Measurements from ENCODE around the gene SDHB.
A peak's percentile ranks its signal among the peaks of the same experiment; 100 is the strongest.

Gene SDHB

GRCh38 chr1:17053685-17054410 lies at the start of gene SDHB:
TSS of gene SDHB (minus strand) at chr1:17054032. CDS start at chr1:17054019, 13 bp downstream.
- Histone ChIP-seq H3K4me3 (ENCODE audit: low read length in 2 of 2) (peak within 1 kb of the TSS; percentile 99 to 100), H3K9me3 (ENCODE audit: control insufficient read depth in 2 of 2, low read length in 2 of 2) (no peaks in the 10 kb centered on the region), H3K4me1 (ENCODE audit: control insufficient read depth in 2 of 2, insufficient read depth in 2 of 2, low read length in 2 of 2) (peaks cover 4 to 16% of the 10 kb centered on the region in 2 donors), H3K9ac (ENCODE audit: low read depth in 1 of 2, low read length in 2 of 2) (peak within 1 kb of the TSS; percentile 97 to 99), H3K27me3 (ENCODE audit: control insufficient read depth in 2 of 2, insufficient read depth in 2 of 2, low read length in 2 of 2) (no peaks in the 10 kb centered on the region), H3K27ac (ENCODE audit: low read depth in 2 of 2, low read length in 2 of 2) (peak within 1 kb of the TSS; percentile 89 to 91), H3K36me3 (ENCODE audit: control insufficient read depth in 2 of 2, insufficient read depth in 2 of 2, low read length in 2 of 2) (peaks cover 7 to 12% of the 10 kb centered on the region in 2 donors)

GRCh38 chr1:17102232-17102631 lies 48.4 kb upstream of the SDHB start:
- Histone ChIP-seq H3K36me3 (ENCODE audit: control insufficient read depth in 2 of 2, insufficient read depth in 2 of 2, low read length in 2 of 2) (peaks cover 31 to 33% of the 10 kb centered on the region in 2 donors), H3K4me1 (ENCODE audit: control insufficient read depth in 2 of 2, insufficient read depth in 2 of 2, low read length in 2 of 2) (peaks cover 6 to 8% of the 10 kb centered on the region in 2 donors), H3K9ac (ENCODE audit: low read depth in 1 of 2, low read length in 2 of 2) (no peak overlapping the region), H3K27ac (ENCODE audit: low read depth in 2 of 2, low read length in 2 of 2) (no peak overlapping the region), H3K9me3 (ENCODE audit: control insufficient read depth in 2 of 2, low read length in 2 of 2) (no peaks in the 10 kb centered on the region), H3K27me3 (ENCODE audit: control insufficient read depth in 2 of 2, insufficient read depth in 2 of 2, low read length in 2 of 2) (no peaks in the 10 kb centered on the region), H3K4me3 (ENCODE audit: low read length in 2 of 2) (no peak overlapping the region)

GRCh38 chr1:17101261-17101660 lies 47.4 kb upstream of the SDHB start:
- H3K4me1 ChIP-seq (ENCODE audit: control insufficient read depth in 2 of 2, insufficient read depth in 2 of 2, low read length in 2 of 2): peaks cover 3 to 8% of the 10 kb centered on the region in 2 donors
- H3K27me3 ChIP-seq (ENCODE audit: control insufficient read depth in 2 of 2, insufficient read depth in 2 of 2, low read length in 2 of 2): no peaks in the 10 kb centered on the region
- H3K27ac ChIP-seq (ENCODE audit: low read depth in 2 of 2, low read length in 2 of 2): no peak overlapping the region
- H3K36me3 ChIP-seq (ENCODE audit: control insufficient read depth in 2 of 2, insufficient read depth in 2 of 2, low read length in 2 of 2): peaks cover 40 to 43% of the 10 kb centered on the region in 2 donors
- H3K9ac ChIP-seq (ENCODE audit: low read depth in 1 of 2, low read length in 2 of 2): no peak overlapping the region
- no peak overlapping the region for H3K4me3 ChIP-seq (ENCODE audit: low read length in 2 of 2)
- no peaks in the 10 kb centered on the region for H3K9me3 ChIP-seq (ENCODE audit: control insufficient read depth in 2 of 2, low read length in 2 of 2)

- Histone ChIP-seq H3K27ac (ENCODE audit: low read depth in 2 of 2, low read length in 2 of 2) (no peak overlapping the region), H3K4me1 (ENCODE audit: control insufficient read depth in 2 of 2, insufficient read depth in 2 of 2, low read length in 2 of 2) (peaks cover 3 to 8% of the 10 kb centered on the region in 2 donors), H3K27me3 (ENCODE audit: control insufficient read depth in 2 of 2, insufficient read depth in 2 of 2, low read length in 2 of 2) (no peaks in the 10 kb centered on the region), H3K9me3 (ENCODE audit: control insufficient read depth in 2 of 2, low read length in 2 of 2) (no peaks in the 10 kb centered on the region), H3K36me3 (ENCODE audit: control insufficient read depth in 2 of 2, insufficient read depth in 2 of 2, low read length in 2 of 2) (peaks cover 47 to 49% of the 10 kb centered on the region in 2 donors), H3K4me3 (ENCODE audit: low read length in 2 of 2) (no peak overlapping the region), H3K9ac (ENCODE audit: low read depth in 1 of 2, low read length in 2 of 2) (no peak overlapping the region)
Observed at GRCh38 chr1:17099616-17100340, 45.9 kb upstream of the SDHB start.

- Histone ChIP-seq H3K9ac (ENCODE audit: low read depth in 1 of 2, low read length in 2 of 2) (no peak overlapping the region), H3K27me3 (ENCODE audit: control insufficient read depth in 2 of 2, insufficient read depth in 2 of 2, low read length in 2 of 2) (no peaks in the 10 kb centered on the region), H3K27ac (ENCODE audit: low read depth in 2 of 2, low read length in 2 of 2) (peak overlapping the region in 1 of 2 donors; percentile 27), H3K9me3 (ENCODE audit: control insufficient read depth in 2 of 2, low read length in 2 of 2) (no peaks in the 10 kb centered on the region), H3K36me3 (ENCODE audit: control insufficient read depth in 2 of 2, insufficient read depth in 2 of 2, low read length in 2 of 2) (peaks cover 55 to 59% of the 10 kb centered on the region in 2 donors), H3K4me3 (ENCODE audit: low read length in 2 of 2) (no peak overlapping the region), H3K4me1 (ENCODE audit: control insufficient read depth in 2 of 2, insufficient read depth in 2 of 2, low read length in 2 of 2) (peaks cover 3 to 8% of the 10 kb centered on the region in 2 donors)
Observed at GRCh38 chr1:17098446-17099317, 44.9 kb upstream of the SDHB start.

GRCh38 chr1:17097787-17098186 lies 44.0 kb upstream of the SDHB start:
- no peaks in the 10 kb centered on the region for H3K27me3 ChIP-seq (ENCODE audit: control insufficient read depth in 2 of 2, insufficient read depth in 2 of 2, low read length in 2 of 2)
- no peak overlapping the region for H3K27ac ChIP-seq (ENCODE audit: low read depth in 2 of 2, low read length in 2 of 2)
- H3K4me1 ChIP-seq (ENCODE audit: control insufficient read depth in 2 of 2, insufficient read depth in 2 of 2, low read length in 2 of 2): peaks cover 3 to 8% of the 10 kb centered on the region in 2 donors
- H3K36me3 ChIP-seq (ENCODE audit: control insufficient read depth in 2 of 2, insufficient read depth in 2 of 2, low read length in 2 of 2): peaks cover 53 to 56% of the 10 kb centered on the region in 2 donors
- no peaks in the 10 kb centered on the region for H3K9me3 ChIP-seq (ENCODE audit: control insufficient read depth in 2 of 2, low read length in 2 of 2)
- no peak overlapping the region for H3K9ac ChIP-seq (ENCODE audit: low read depth in 1 of 2, low read length in 2 of 2)
- H3K4me3 ChIP-seq (ENCODE audit: low read length in 2 of 2): no peak overlapping the region

- H3K4me1 ChIP-seq (ENCODE audit: control insufficient read depth in 2 of 2, insufficient read depth in 2 of 2, low read length in 2 of 2): peaks cover 3 to 8% of the 10 kb centered on the region in 2 donors
- H3K9ac ChIP-seq (ENCODE audit: low read depth in 1 of 2, low read length in 2 of 2): no peak overlapping the region
- peaks cover 52 to 53% of the 10 kb centered on the region in 2 donors for H3K36me3 ChIP-seq (ENCODE audit: control insufficient read depth in 2 of 2, insufficient read depth in 2 of 2, low read length in 2 of 2)
Observed at GRCh38 chr1:17097147-17097546, 43.3 kb upstream of the SDHB start.

GRCh38 chr1:17096584-17096983 lies 42.8 kb upstream of the SDHB start:
- no peaks in the 10 kb centered on the region for H3K9me3 ChIP-seq (ENCODE audit: control insufficient read depth in 2 of 2, low read length in 2 of 2)
- H3K4me3 ChIP-seq (ENCODE audit: low read length in 2 of 2): no peak overlapping the region
- no peaks in the 10 kb centered on the region for H3K27me3 ChIP-seq (ENCODE audit: control insufficient read depth in 2 of 2, insufficient read depth in 2 of 2, low read length in 2 of 2)
- H3K36me3 ChIP-seq (ENCODE audit: control insufficient read depth in 2 of 2, insufficient read depth in 2 of 2, low read length in 2 of 2): peaks cover 53 to 54% of the 10 kb centered on the region in 2 donors
- no peak overlapping the region for H3K27ac ChIP-seq (ENCODE audit: low read depth in 2 of 2, low read length in 2 of 2)
- H3K4me1 ChIP-seq (ENCODE audit: control insufficient read depth in 2 of 2, insufficient read depth in 2 of 2, low read length in 2 of 2): peaks cover 3 to 8% of the 10 kb centered on the region in 2 donors
- no peak overlapping the region for H3K9ac ChIP-seq (ENCODE audit: low read depth in 1 of 2, low read length in 2 of 2)

More at GRCh38 chr1:17097147-17097546, 43.3 kb upstream of the SDHB start:
- no peaks in the 10 kb centered on the region for H3K27me3 ChIP-seq (ENCODE audit: control insufficient read depth in 2 of 2, insufficient read depth in 2 of 2, low read length in 2 of 2)
- no peak overlapping the region for H3K27ac ChIP-seq (ENCODE audit: low read depth in 2 of 2, low read length in 2 of 2)
- no peak overlapping the region for H3K4me3 ChIP-seq (ENCODE audit: low read length in 2 of 2)
- H3K9me3 ChIP-seq (ENCODE audit: control insufficient read depth in 2 of 2, low read length in 2 of 2): no peaks in the 10 kb centered on the region

- H3K27me3 ChIP-seq (ENCODE audit: control insufficient read depth in 2 of 2, insufficient read depth in 2 of 2, low read length in 2 of 2): no peaks in the 10 kb centered on the region
- H3K27ac ChIP-seq (ENCODE audit: low read depth in 2 of 2, low read length in 2 of 2): no peak overlapping the region
- H3K36me3 ChIP-seq (ENCODE audit: control insufficient read depth in 2 of 2, insufficient read depth in 2 of 2, low read length in 2 of 2): peaks cover 55 to 57% of the 10 kb centered on the region in 2 donors
- H3K4me3 ChIP-seq (ENCODE audit: low read length in 2 of 2): no peak overlapping the region
- H3K9ac ChIP-seq (ENCODE audit: low read depth in 1 of 2, low read length in 2 of 2): no peak overlapping the region
- no peaks in the 10 kb centered on the region for H3K9me3 ChIP-seq (ENCODE audit: control insufficient read depth in 2 of 2, low read length in 2 of 2)
- H3K4me1 ChIP-seq (ENCODE audit: control insufficient read depth in 2 of 2, insufficient read depth in 2 of 2, low read length in 2 of 2): peaks cover 3 to 8% of the 10 kb centered on the region in 2 donors
Observed at GRCh38 chr1:17095141-17095540, 41.3 kb upstream of the SDHB start.
